ENCODE results near the gene HS1BP3.

DNA sequence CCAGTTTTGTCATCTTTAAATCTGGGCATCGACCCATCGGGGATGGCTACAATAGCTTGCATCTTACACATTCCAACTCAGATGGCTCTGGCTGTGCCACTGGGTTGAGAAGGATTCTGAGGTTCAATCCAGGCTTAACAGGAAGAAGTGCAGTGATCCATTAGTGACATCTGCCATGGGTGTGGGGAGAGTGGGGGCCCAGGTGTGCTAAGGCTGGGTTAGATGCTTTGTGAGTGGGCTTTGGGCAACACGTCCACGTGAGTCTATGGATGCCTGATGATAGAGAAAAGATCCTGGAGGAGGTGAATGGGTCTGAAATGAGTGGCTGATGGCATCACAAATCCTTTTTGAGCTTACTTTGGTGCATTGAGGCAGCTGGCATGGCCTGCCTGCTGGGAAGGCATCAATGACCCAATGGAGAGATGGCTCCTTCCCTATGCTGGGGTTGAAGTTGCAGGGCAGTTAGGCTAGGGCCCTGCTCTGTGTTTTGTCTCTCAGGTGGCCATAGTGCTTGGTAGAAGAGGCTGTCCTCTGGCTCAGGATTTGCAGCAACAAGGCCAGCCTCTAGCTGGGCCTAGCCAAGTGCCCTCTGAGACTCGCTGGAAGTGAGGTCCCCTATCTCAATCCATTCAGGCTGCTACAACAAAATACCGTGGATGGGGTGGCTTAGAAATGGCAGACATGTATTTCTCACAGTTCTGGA is 56.7 kb downstream of the HS1BP3 start:
- TF ChIP-seq, protein P1, sequence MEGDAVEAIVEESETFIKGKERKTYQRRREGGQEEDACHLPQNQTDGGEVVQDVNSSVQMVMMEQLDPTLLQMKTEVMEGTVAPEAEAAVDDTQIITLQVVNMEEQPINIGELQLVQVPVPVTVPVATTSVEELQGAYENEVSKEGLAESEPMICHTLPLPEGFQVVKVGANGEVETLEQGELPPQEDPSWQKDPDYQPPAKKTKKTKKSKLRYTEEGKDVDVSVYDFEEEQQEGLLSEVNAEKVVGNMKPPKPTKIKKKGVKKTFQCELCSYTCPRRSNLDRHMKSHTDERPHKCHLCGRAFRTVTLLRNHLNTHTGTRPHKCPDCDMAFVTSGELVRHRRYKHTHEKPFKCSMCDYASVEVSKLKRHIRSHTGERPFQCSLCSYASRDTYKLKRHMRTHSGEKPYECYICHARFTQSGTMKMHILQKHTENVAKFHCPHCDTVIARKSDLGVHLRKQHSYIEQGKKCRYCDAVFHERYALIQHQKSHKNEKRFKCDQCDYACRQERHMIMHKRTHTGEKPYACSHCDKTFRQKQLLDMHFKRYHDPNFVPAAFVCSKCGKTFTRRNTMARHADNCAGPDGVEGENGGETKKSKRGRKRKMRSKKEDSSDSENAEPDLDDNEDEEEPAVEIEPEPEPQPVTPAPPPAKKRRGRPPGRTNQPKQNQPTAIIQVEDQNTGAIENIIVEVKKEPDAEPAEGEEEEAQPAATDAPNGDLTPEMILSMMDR (IDR thresholded peaks at IDR 0.05) = no peak
- no peak for TF ChIP-seq POLR2A (IDR thresholded peaks at IDR 0.05)

All from lower leg skin (tissue), 3 donors.